ENCODE measurements around the gene HBS1L.

Gene HBS1L

DNA sequence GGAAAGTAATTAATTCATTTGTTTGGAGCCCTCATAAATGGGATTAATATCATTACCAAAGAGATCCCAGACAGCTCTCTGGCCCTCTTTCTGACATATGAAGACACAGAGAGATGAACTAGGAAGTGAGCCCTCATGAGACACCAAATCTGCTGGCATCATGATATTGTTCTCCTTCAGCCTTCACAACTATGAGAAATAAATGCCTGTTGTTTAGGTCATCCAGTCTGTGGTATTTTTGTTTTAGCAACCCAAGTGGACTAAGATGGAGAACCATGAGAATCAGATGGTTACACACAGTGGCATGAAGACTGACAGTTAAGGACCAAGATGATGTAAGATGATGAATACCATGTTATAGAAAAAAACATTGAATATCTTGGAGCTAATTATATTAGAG, 16.9 kb upstream of the HBS1L start:
- Histone ChIP-seq H3K27ac (no peak overlapping the region), H3K36me3 (ENCODE audit: insufficient read depth) (no peaks in the 10 kb centered on the region), H3K4me1 (ENCODE audit: low read depth, poor library complexity, severe bottlenecking) (peaks cover 4% of the 10 kb centered on the region), H3K79me2 (ENCODE audit: insufficient read depth, low read depth) (no peaks in the 10 kb centered on the region), H3K4me3 (IDR thresholded peaks at IDR 0.05; ENCODE audit: insufficient read depth, low read depth, low read length) (no peak overlapping the region), H3K4me2 (no peak overlapping the region), H2AFZ (ENCODE audit: low read depth) (no peak overlapping the region), H4K20me1 (ENCODE audit: insufficient read depth) (no peaks in the 10 kb centered on the region), H3K27me3 (ENCODE audit: insufficient read depth, low read depth) (no peaks in the 10 kb centered on the region), H3K9ac (no peak overlapping the region)
- TF ChIP-seq, protein P1, sequence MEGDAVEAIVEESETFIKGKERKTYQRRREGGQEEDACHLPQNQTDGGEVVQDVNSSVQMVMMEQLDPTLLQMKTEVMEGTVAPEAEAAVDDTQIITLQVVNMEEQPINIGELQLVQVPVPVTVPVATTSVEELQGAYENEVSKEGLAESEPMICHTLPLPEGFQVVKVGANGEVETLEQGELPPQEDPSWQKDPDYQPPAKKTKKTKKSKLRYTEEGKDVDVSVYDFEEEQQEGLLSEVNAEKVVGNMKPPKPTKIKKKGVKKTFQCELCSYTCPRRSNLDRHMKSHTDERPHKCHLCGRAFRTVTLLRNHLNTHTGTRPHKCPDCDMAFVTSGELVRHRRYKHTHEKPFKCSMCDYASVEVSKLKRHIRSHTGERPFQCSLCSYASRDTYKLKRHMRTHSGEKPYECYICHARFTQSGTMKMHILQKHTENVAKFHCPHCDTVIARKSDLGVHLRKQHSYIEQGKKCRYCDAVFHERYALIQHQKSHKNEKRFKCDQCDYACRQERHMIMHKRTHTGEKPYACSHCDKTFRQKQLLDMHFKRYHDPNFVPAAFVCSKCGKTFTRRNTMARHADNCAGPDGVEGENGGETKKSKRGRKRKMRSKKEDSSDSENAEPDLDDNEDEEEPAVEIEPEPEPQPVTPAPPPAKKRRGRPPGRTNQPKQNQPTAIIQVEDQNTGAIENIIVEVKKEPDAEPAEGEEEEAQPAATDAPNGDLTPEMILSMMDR (conservative IDR thresholded peaks at IDR 0.05; ENCODE audit: low read depth, low read length): no peak

DNA sequence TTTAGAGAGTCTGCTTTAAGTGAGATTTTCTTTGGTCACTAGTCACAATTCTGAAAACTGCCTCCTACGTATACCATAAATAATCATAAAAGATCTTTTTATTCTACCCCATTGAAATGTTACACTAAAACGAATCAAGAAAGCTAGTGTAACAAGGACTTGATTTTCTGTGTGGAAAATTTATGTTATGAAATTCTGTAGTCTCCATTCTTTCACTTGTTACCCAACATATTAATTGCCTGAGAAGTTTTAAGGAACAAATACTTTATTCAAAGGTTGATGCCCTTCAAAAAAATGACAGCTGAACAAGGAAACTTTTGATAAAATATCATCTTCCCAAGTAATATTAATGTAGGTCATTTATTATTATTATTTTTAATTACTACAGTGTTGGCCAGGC, 13.3 kb upstream of the HBS1L start:
- Histone ChIP-seq H2AFZ (ENCODE audit: low read depth) (no peak overlapping the region), H3K4me3 (IDR thresholded peaks at IDR 0.05; ENCODE audit: insufficient read depth, low read depth, low read length) (no peak overlapping the region), H3K27ac (no peak overlapping the region), H3K27me3 (ENCODE audit: insufficient read depth, low read depth) (no peaks in the 10 kb centered on the region), H3K79me2 (ENCODE audit: insufficient read depth, low read depth) (no peaks in the 10 kb centered on the region), H4K20me1 (ENCODE audit: insufficient read depth) (no peaks in the 10 kb centered on the region), H3K9ac (no peak overlapping the region), H3K36me3 (ENCODE audit: insufficient read depth) (no peaks in the 10 kb centered on the region), H3K4me2 (no peak overlapping the region), H3K4me1 (ENCODE audit: low read depth, poor library complexity, severe bottlenecking) (no peaks in the 10 kb centered on the region)
- TF ChIP-seq, protein P1 (conservative IDR thresholded peaks at IDR 0.05; ENCODE audit: low read depth, low read length): no peak

DNA sequence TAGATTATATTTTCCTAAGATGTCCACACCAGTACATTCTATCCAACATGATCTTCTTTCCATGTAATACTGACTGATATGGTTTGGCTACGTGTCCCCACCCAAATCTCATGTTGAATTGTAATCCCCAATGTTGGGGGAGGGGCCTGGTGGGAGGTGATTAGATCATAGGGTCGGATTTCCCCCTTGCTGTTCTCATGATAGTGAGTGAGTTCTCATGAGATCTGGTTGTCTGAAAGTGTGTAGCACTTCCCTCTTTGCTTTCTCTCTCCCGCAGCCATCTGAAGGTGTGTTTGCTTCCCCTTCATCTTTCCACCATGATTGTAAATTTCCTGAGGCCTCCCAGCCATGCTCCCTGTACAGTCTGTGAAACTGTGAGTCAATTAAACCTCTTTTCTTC, 12.2 kb upstream of the HBS1L start:
- TF ChIP-seq, protein P1 (conservative IDR thresholded peaks at IDR 0.05; ENCODE audit: low read depth, low read length): no peak
- Histone ChIP-seq H2AFZ (ENCODE audit: low read depth) (no peak overlapping the region), H3K9ac (no peak overlapping the region), H3K4me2 (no peak overlapping the region), H3K36me3 (ENCODE audit: insufficient read depth) (no peaks in the 10 kb centered on the region), H4K20me1 (ENCODE audit: insufficient read depth) (no peaks in the 10 kb centered on the region), H3K4me1 (ENCODE audit: low read depth, poor library complexity, severe bottlenecking) (no peaks in the 10 kb centered on the region), H3K4me3 (IDR thresholded peaks at IDR 0.05; ENCODE audit: insufficient read depth, low read depth, low read length) (no peak overlapping the region), H3K79me2 (ENCODE audit: insufficient read depth, low read depth) (no peaks in the 10 kb centered on the region), H3K27ac (no peak overlapping the region), H3K27me3 (ENCODE audit: insufficient read depth, low read depth) (no peaks in the 10 kb centered on the region)

DNA sequence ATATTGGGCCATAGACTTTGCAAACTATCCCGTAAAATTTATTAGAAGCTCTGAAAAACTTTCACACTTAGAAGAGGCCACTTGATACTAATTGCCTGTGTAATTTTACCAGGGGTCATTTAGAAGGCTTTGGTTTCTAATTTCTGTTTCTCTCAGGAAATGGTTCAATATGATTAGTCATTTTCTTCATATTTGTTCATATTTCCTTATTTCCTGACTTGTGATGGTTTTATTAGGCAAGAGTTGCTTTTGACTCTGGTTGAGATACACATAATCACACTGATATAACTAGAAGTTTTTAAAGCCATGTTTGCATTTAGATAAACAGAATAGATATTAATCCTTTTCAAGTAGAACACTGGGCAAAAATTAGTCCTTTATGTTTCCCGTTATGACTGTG, 11.8 kb upstream of the HBS1L start:
- Histone ChIP-seq H3K79me2 (ENCODE audit: insufficient read depth, low read depth) (no peaks in the 10 kb centered on the region), H2AFZ (ENCODE audit: low read depth) (no peak overlapping the region), H3K27me3 (ENCODE audit: insufficient read depth, low read depth) (no peaks in the 10 kb centered on the region), H3K27ac (no peak overlapping the region), H3K4me2 (no peak overlapping the region), H4K20me1 (ENCODE audit: insufficient read depth) (no peaks in the 10 kb centered on the region), H3K9ac (no peak overlapping the region), H3K36me3 (ENCODE audit: insufficient read depth) (no peaks in the 10 kb centered on the region), H3K4me1 (ENCODE audit: low read depth, poor library complexity, severe bottlenecking) (no peaks in the 10 kb centered on the region), H3K4me3 (IDR thresholded peaks at IDR 0.05; ENCODE audit: insufficient read depth, low read depth, low read length) (no peak overlapping the region)
- TF ChIP-seq, protein P1 (conservative IDR thresholded peaks at IDR 0.05; ENCODE audit: low read depth, low read length): no peak

DNA sequence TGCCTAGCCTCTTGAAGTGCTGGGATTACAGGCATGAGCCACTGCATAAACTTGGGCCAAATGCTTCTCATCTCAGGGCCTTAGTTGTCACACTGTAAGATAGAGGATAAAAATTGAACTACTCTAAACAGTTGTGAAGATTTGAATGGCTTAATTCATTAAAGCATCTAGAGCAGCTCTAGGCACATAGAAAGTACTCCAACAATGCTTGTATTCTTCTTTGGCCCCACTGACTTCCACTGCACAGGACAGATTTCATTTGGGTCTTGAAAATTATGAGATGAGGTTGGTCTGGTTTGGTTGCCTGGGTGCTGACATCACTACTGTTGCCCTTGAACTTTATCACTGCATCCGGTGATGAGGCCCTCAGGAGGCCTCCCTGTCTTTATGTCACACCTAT, 10.0 kb upstream of the HBS1L start:
- no peaks in the 10 kb centered on the region for H3K36me3 ChIP-seq (ENCODE audit: insufficient read depth)
- H3K9ac ChIP-seq: no peak overlapping the region
- H4K20me1 ChIP-seq (ENCODE audit: insufficient read depth): no peaks in the 10 kb centered on the region
- no peaks in the 10 kb centered on the region for H3K27me3 ChIP-seq (ENCODE audit: insufficient read depth, low read depth)
- H3K4me3 ChIP-seq (IDR thresholded peaks at IDR 0.05; ENCODE audit: insufficient read depth, low read depth, low read length): no peak overlapping the region
- no peak overlapping the region for H2AFZ ChIP-seq (ENCODE audit: low read depth)
- H3K4me2 ChIP-seq: no peak overlapping the region
- TF ChIP-seq, protein P1 (conservative IDR thresholded peaks at IDR 0.05; ENCODE audit: low read depth, low read length): no peak
- no peak overlapping the region for H3K27ac ChIP-seq
- H3K4me1 ChIP-seq (ENCODE audit: low read depth, poor library complexity, severe bottlenecking): peaks cover 13% of the 10 kb centered on the region
- H3K79me2 ChIP-seq (ENCODE audit: insufficient read depth, low read depth): no peaks in the 10 kb centered on the region
